Activated T-cell treated with anti-CD3 and anti-CD28 coated beads for 24 hours (primary cell): ENCODE measurements around the gene ZBED2.
"Not testable (repeated sequence)": the region's sequence is repeated elsewhere in the genome, so short reads cannot be mapped to it uniquely, and the experiment has no call there.

Experiments used
- DNase-seq: peaks from one replicate; pipeline ENCODE4 v3.0.0-alpha.2; 2020; ENCODE audit warnings: low read depth

The ZBED2 gene

GRCh38 chr3:111571907-111572460, 23.2 kb downstream of the ZBED2 start:
- DNase-seq, result peak; percentile 32

DNA sequence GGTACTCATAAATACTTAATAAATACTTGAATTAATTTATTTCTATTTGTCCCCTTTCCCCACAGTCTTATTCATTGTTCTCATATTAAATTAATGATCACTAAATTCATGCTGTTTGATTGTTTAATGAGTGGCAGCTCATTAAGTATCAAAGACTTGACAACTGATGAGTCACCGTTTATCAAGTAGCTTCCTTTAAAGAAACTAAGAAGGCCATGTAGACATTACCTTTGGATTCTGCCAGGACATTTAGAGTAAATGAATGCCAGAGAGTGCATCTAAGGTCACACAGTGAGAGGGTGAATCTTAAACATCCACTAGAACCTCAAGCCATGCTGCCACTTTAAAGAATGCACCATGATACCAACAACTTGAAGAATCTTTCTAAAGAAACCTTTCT, 23.9 kb downstream of the ZBED2 start:
- no peak for DNase-seq

GRCh38 chr3:111570404-111571030, 24.6 kb downstream of the ZBED2 start:
- no peak for DNase-seq

DNA sequence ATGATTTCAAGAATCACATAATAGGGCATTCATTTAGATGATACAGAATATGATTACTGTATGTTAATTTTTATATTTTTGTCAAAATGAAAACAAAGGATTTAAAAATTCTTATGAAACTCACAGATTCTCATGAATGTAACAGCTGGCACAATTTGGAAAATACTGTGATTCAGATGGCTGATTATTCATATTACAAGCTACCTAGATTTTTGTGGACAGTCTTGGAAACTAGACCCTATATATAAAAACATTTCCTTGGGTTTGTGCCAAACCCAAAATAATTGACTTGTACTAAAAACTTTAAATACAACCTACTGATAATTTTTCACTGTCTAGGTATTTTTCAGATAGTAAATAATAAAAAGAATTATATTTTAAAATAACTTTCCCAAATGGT, 26.2 kb downstream of the ZBED2 start:
- DNase-seq, result no peak

DNA sequence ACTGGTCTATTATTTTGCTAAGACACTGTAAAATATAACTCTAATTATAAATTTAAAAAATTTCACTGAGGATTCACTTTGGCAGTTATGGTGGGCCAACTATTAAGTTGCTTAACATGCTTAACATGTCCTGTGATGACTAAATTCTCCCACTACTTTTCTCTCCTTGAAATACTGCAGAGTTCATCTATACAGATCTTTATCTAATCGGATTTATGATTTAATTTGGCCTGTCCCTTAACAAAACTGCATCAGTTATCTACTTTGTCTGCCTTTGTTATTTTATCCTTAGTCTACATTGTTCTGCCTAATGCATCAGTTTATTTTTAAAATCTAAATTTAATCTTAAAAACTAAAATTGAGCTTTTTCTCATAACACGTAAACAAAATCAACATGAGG, 26.8 kb downstream of the ZBED2 start:
- no peak for DNase-seq

DNA sequence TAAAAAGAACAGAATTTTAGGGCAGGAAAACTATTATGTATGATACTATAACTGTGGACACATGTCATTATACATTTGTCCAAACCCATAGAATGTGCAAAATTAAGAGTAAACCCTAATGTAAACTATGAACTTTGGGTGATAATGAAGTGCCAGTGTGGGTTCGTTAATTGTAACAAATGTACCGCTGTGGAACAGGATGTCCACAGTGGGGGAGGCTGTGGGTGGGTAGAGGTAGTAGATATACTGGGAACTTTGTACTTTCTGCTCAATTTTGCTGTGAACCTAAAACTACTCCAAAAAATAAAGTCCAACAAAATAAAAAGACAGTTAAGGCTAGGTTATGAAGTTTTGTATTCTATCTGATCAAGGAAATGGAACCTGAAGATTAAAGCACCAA, 28.3 kb downstream of the ZBED2 start:
- no peak for DNase-seq

DNA sequence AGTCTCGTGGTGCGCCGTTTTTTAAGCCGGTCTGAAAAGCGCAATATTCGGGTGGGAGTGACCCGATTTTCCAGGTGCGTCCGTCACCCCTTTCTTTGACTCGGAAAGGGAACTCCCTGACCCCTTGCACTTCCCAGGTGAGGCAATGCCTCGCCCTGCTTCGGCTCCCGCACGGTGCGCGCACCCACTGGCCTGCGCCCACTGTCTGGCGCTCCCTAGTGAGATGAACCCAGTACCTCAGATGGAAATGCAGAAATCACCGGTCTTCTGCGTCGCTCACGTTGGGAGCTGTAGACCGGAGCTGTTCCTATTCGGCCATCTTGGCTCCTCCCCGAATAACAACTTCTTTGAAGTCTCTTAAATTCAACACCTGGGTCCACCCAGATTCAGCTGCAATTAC, 33.2 kb downstream of the ZBED2 start:
- not testable (repeated sequence) for DNase-seq

- no peak for DNase-seq
Measured at GRCh38 chr3:111548756-111549155, 46.4 kb downstream of the ZBED2 start.

- no peak for DNase-seq
Measured at GRCh38 chr3:111548092-111548491, 47.1 kb downstream of the ZBED2 start.

- no peak for DNase-seq
Measured at GRCh38 chr3:111547631-111548030, 47.5 kb downstream of the ZBED2 start.

GRCh38 chr3:111545349-111545748, 49.8 kb downstream of the ZBED2 start:
- no peak for DNase-seq
